Omental fat pad (tissue), 4 donors: Measurements from ENCODE around the gene LPP. TPM values are rescaled to one million over a fixed set of nuclear protein-coding genes. Genes with fewer than 3 reads are reported as not detected.

Source experiments
- ATAC-seq: fragments of 150-250 bp; one replicate; pipeline ENCODE4 v1.9.1; 2016; ENCODE audit warnings: mild to moderate bottlenecking, moderate library complexity; ENCODE audit not compliant: low FRiP score
- DNase-seq: peaks from one replicate; pipeline ENCODE4 v3.0.0-alpha.2; 2019; ENCODE audit warnings: low spot score
- CTCF ChIP-seq, 3 donors: fragments of 450-650 bp; IDR thresholded peaks; one replicate each; pipeline ENCODE4 v1.5.1; 2016 to 2017; ENCODE audit warnings: antibody characterized with exemption in 3 of 3, mild to moderate bottlenecking in 3 of 3, moderate library complexity in 2 of 3
- total RNA-seq, 4 donors: library from RNA; depleted of rRNA; stranded (reverse); fragments of >200 nt; gene quantifications; one replicate each; pipeline ENCODE4 v1.1.0, GENCODE V29; 2016

LPP gene
- total RNA-seq, 4 donors from 2014 or later = 113 to 302 (median 126) TPM

GRCh38 chr3:188861842-188862744 is 708.1 kb downstream of the LPP start:
- DNase-seq (no peak), ATAC-seq (no peak)
- no peak for TF ChIP-seq CTCF (IDR thresholded peaks at IDR 0.05)

- no peak for ATAC-seq
- TF ChIP-seq CTCF (IDR thresholded peaks at IDR 0.05) = no peak
Measured at GRCh38 chr3:188863999-188864406, 710.0 kb downstream of the LPP start.

GRCh38 chr3:188867691-188868265 is 713.8 kb downstream of the LPP start:
- TF ChIP-seq CTCF (IDR thresholded peaks at IDR 0.05) = no peak
- DNase-seq (no peak), ATAC-seq (no peak)

More at GRCh38 chr3:188863999-188864406, 710.0 kb downstream of the LPP start:
- DNase-seq = no peak

DNA sequence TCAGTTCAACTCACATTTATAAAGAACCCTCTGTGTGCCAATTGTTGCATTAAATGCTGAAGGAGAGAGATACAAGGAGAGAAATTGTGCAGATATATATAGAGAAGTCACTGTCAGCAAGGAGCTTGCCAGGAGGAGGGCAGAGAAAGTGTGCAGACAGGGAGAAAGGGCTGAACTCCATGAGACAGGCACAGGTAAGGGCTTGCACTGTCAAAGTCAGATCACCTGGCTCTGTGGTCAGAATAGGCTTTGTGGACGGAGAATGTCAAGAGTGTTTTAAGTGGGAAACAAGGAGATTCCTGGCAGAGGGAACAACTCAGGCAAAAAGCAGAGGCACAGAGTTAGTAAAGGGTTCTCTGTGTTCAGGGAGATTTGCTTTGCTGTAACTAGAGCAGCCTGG is 714.8 kb downstream of the LPP start:
- TF ChIP-seq CTCF (IDR thresholded peaks at IDR 0.05) = no peak
- ATAC-seq = no peak
- no peak for DNase-seq

DNA sequence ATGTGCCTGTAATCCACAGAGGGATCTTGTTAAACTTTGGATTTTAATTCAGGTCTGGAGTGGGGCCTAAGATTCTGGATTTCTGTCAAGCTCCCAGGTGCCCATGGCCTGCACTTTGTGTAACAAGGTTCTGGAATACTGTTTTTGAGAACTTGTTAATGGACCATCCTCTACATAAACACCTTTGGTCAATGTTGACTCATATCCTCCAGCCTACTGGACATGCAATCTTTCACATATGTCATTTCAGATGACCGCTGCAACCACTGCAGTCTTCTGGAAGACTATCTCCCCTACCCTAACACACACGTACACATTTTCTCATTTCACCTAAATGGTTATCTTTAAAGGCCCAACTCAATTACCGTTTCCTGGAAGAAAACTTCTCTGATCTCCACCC is 715.7 kb downstream of the LPP start:
- no peak for TF ChIP-seq CTCF (IDR thresholded peaks at IDR 0.05)
- ATAC-seq (no peak), DNase-seq (no peak)

GRCh38 chr3:188870431-188870830 is 716.5 kb downstream of the LPP start:
- DNase-seq (no peak), ATAC-seq (no peak)
- no peak for TF ChIP-seq CTCF (IDR thresholded peaks at IDR 0.05)

- ATAC-seq (no peak), DNase-seq (no peak)
- no peak for TF ChIP-seq CTCF (IDR thresholded peaks at IDR 0.05)
Measured at GRCh38 chr3:188874576-188874975, 720.6 kb downstream of the LPP start.
